Neural progenitor cell (in vitro differentiated cells): ENCODE data around the gene IPO9.

ENCODE experiments used
- EZH2 ChIP-seq: fragments of 200-600 bp; sonication (generic); IDR thresholded peaks from 2 replicates; pipeline ENCODE4 v1.6.1; 2017; ENCODE audit warnings: antibody characterized with exemption, mild to moderate bottlenecking, moderate library complexity
- TF ChIP-seq, protein P1 (sequence below): fragments of 200-600 bp; sonication (generic); IDR thresholded peaks from 2 replicates; pipeline ENCODE4 v1.5.1; 2017; ENCODE audit warnings: antibody characterized with exemption, mild to moderate bottlenecking

DNA sequence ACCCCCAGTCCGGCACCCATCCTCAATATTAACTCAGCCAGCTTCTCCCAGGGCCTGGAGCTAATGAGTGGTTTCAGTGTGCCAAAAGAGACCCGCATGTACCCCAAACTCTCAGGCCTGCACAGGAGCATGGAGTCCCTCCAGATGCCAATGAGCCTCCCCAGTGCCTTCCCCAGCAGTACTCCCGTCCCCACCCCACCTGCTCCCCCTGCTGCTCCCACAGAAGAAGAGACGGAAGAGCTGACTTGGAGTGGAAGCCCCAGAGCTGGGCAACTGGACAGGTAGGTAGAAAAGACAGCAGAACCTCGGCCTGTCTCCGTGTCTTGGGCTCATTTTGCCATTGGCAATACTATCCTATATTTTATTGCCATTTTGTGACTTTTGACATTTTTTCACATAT, 45.4 kb upstream of the IPO9 start:
- TF ChIP-seq, protein P1, sequence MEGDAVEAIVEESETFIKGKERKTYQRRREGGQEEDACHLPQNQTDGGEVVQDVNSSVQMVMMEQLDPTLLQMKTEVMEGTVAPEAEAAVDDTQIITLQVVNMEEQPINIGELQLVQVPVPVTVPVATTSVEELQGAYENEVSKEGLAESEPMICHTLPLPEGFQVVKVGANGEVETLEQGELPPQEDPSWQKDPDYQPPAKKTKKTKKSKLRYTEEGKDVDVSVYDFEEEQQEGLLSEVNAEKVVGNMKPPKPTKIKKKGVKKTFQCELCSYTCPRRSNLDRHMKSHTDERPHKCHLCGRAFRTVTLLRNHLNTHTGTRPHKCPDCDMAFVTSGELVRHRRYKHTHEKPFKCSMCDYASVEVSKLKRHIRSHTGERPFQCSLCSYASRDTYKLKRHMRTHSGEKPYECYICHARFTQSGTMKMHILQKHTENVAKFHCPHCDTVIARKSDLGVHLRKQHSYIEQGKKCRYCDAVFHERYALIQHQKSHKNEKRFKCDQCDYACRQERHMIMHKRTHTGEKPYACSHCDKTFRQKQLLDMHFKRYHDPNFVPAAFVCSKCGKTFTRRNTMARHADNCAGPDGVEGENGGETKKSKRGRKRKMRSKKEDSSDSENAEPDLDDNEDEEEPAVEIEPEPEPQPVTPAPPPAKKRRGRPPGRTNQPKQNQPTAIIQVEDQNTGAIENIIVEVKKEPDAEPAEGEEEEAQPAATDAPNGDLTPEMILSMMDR = peak; percentile 21
- no peak for TF ChIP-seq EZH2
